HG03439 (cell line): Measurements from ENCODE around the gene TET1.
"Not testable (repeated sequence)": the region's sequence is repeated elsewhere in the genome, so short reads cannot be mapped to it uniquely, and the experiment has no call there.

Source experiments
- ATAC-seq: cut with Tn5 transposase; IDR thresholded peaks from one replicate; pipeline ENCODE4 v1.9.1; 2021; ENCODE audit warnings: mild to moderate bottlenecking, moderate library complexity; ENCODE audit not compliant: unreplicated experiment

TET1 gene

GRCh38 chr10:68560186-68560942, at the start of gene TET1:
Gene TET1 (plus strand): TSS chr10:68560337. CDS start chr10:68572339, 12,002 bp downstream.
- ATAC-seq, result no peak

DNA sequence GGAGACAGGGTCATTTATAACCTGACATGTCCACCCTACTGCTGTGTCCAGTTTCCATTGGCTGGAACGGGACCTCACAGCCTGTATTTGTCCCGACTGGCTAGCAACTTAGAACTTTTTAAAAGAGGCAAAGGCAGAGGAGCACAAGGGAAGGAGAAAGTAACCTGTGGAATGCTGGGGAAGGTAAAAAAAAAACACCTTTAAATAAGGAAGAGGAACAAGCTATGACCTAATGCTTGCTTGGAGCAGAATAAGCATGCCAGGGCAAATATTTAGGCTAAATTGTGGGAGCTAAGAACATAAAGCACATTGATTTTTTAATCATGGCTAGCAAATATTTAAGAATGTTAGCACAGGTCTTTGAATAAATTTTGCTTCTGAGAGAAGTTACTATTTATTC, 43.9 kb upstream of the TET1 start:
- not testable (repeated sequence) for ATAC-seq

DNA sequence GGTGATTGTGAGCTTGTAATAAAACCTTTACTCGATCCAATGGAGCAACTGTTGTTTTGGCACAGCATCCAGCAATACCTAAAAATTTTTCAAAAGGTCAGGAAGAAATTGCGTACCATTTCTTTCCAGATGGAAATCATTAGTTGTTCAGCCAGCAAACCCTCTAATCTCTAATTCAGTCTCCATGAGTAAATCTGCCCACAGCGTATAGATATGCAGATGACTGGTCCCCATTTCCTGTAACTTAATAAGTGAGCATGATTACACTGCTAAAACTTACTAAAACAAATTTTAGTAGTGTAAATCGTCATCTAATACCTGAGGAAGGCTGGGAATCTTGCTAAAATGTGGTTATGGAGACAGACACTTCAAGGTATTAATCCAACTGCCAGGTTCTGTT, 43.4 kb upstream of the TET1 start:
- no peak for ATAC-seq

DNA sequence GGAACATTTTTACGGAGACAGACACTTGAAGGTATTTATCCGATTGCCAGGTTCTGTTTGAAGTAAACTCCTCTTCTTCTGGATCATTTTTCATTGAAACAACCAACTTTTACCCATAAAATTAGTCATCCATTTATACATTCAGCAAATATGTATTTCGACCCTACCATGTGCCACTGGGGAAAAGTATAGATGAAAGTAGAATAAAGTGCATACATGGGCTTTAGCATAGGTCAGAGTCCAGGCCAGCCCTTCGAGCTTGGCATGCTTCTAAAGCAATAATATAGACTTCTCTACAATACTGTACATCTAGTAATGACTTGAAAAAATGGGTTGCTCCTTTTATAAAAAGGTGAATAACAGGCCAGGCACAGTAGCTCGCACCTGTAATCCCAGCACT, 42.9 kb upstream of the TET1 start:
- no peak for ATAC-seq

DNA sequence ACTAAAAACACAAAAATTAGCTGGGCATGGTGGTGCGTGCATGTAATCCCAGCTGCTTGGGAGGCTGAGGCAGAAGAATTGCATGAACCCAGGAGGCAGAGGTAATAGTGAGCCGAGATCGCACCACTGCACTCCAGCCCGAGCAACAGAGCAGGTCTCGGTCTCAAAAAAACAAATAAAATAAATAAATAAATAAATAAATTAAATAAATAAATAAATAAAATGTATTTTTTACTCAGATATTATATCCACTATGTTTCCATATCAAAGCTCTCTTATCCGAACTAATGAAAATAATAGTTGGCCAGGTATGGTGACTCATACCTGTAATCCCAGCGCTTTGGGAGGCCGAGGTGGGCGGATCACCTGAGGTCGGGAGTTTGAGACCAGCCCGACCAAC, 41.5 kb upstream of the TET1 start:
- not testable (repeated sequence) for ATAC-seq

- ATAC-seq, result not testable (repeated sequence)
These were observed 34.6 kb upstream of the TET1 start for GRCh38 chr10:68525490-68526038.

DNA sequence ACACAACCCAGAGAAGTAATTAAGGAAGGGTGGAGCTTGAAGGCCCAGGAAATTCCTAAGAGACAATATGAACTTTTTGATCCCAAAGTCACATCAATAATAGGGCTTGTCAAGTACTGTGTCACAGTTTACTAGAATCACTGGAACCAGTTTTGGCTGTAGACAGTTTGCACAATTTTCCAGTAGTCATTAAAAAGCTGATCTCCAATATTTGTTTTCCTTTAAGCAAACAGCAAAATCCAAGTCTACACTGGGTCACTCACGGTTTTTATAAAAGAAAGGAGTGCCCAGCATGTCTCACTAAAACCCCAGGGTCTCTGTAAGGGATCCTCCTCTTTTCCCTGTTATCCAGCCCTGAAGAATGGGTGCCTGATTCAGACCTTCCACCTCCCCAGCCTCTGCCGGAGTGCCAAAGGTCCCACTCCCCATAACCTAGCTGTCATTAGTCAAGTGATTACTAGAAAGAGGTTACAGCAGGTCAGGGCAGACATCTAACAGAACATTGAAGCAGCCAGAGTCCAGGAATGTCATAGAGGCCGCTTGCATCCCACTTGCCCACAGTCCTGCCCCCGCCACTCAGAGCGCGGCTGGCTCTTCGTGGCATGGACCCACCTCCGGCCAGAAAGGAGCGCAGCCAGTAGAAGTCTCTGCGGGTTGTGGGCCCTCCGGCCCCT, 33.4 kb upstream of the TET1 start:
- peak; percentile 49 for ATAC-seq

- no peak for ATAC-seq
These were observed 23.2 kb upstream of the TET1 start for GRCh38 chr10:68536973-68537372.

DNA sequence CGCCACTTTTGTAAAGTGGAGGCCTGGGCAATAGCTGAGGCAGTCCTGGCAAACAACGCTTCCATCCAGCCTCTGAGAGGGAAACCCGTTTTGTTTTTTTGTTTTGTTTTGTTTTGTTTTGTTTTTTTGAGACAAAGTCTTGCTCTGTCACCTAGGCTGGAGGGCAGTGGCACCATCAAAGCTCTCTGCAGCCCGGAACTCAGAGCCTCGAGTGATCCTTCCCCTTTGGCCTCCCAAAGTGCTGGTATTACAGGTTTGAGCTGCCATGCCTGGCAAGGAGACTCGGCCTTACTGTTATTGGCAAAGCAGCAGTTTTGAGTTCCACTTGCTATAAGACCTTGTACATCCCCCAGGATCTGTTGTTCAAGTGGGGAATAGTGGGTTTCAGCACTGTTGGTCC, 22.3 kb upstream of the TET1 start:
- ATAC-seq, result no peak

GRCh38 chr10:68543004-68543918, 16.9 kb upstream of the TET1 start:
- peak; percentile 78 for ATAC-seq

DNA sequence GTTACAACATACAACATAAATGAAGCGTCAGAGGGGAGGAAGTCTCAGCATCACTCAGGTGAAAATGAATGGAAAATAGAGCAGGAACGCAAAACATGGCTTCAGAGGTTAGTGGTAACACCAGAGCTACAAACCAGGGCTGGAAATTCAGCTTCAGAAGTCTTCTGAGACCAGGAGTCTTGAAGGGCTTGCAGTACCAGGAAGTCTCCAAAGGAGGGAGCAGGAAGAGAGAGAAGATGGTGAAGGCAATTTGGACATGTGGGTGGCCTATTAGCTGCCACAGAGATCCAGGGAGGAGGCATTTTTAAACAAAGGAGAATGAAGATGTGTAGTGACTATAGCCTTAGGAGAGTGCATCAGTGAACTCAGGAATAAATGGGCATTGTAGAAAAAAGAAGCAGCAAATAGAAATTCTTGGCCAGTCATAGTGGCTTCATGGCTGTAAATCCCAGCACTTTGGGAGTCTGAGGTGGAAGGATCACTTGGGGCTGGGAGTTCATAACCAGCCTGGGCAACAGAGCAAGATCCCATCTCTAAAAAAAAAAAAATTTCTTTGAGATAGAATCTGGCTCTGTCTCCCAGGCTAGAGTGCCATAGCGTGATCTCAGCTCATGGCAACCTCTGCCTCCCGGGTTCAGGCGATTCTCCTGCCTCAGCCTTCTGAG, 9.3 kb upstream of the TET1 start:
- peak; percentile 71 for ATAC-seq

GRCh38 chr10:68553138-68553537, 7.0 kb upstream of the TET1 start:
- no peak for ATAC-seq

- ATAC-seq, result no peak
These were observed 6.5 kb upstream of the TET1 start for GRCh38 chr10:68553599-68553998.

DNA sequence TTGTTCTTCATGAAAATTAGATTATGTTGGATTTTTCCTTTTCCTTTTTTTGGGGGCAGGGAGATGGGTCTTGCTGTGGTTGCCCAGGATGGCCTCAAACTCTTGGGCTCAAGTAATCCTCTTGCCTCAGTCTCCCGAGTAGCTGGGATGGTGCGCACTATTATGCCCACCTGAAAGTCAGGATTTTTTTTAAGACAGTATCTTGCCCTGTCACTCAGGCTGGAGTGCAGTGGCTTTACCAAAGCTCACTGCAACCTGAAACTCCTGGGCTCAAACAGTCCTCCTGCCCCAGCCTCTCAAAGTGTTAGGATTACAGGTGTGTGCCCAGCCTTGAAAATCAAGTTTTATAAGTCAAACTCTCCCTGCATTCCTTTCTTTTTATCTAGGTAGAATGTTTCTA, 1.7 kb upstream of the TET1 start:
- no peak for ATAC-seq

DNA sequence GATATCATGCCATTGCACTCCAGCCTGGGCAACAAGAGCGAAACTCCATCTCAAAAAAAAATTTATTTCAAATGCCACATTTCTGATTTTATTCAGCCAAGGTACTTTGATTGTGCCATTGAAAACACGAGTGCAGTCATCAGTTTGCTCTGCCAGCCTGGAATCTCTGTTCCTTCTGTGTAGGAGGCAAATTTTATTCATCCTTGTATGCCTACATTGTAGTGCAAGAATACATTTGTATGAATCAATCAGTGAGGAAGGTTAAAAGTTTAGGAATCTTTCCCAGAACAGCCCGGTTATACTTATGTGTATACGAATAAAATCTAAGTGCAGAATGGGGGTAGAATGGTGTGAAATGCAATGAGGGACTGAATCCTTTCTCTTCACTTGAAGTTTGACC, 886 bp upstream of the TET1 start:
- no peak for ATAC-seq

DNA sequence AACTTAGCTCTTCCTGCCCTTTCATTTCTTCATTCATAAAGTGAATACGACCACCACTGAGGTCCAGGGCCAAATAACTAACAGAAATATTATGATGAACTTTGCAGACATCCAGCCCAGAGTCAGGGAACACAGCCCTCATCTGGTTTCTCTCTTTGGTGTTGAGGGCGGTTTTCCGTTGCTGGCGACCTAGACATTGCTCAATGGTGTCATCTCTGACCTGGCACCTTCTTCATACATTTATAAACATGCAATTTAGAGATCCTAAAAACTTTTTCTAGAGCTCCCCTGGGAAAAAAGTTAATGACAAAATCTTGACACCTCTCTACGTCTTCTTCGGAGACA, 324 bp upstream of the TET1 start:
- ATAC-seq, result no peak

DNA sequence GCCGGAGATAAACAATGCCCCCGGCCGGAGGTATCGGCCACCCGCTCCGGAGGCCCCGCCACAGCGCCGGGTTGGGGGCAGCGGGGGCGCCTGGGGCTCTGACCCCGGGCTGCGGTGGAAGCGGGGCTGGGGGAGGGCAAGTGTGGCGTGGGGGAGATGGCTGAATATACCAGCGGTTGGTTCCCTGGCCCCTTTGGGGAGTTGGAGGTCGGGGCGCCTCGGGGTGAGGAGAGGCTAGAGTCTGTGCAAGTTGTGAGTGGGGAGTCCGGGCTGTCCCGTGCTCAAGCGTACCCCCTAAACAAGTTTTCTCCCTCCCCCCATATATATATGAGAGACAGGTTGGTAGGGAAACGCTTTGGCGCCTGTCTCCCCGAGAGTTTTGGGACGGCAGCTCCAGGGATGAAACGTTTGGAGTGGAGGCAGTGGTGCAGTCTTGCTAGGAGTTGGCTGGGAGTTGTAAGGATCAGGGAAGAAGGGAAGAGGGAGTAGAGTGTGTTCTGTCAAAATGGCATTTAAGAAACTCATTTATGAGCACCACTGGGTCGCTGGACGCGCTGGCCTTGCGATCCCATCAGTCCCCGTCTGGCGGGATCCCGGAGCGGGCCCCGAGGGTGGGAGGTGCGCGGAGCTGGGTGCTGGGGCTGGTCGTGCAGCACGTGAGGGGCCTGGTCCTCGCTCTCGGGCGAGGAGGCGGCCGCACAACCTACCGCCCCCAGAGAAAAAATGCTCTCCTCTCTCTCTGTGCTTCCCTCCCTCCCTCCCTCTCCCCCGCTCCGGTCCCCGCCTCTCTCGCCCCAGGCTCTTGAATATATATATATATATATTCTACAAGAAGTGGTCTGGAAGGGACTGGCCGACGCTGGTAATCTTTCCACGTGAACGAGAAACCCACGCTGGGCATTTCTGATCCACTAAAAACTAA, 1.1 kb downstream of the TET1 start:
- ATAC-seq, result no peak

- no peak for ATAC-seq
These were observed 1.9 kb downstream of the TET1 start for GRCh38 chr10:68561865-68562649.
